Measurements from ENCODE around the gene TSC22D1.
"Not testable (repeated sequence)": the region's sequence is repeated elsewhere in the genome, so short reads cannot be mapped to it uniquely, and the experiment has no call there.

The TSC22D1 gene

GRCh38 chr13:44498969-44499368, 77.2 kb downstream of the TSC22D1 start:
- DNase-seq, result no peak

- no peak for DNase-seq
These were observed 77.6 kb downstream of the TSC22D1 start for GRCh38 chr13:44498502-44498901.

- no peak for DNase-seq
These were observed 78.3 kb downstream of the TSC22D1 start for GRCh38 chr13:44497801-44498200.

- DNase-seq, result no peak
These were observed 82.8 kb downstream of the TSC22D1 start for GRCh38 chr13:44493213-44493812.

- DNase-seq, result no peak
These were observed 86.4 kb downstream of the TSC22D1 start for GRCh38 chr13:44489751-44490150.

GRCh38 chr13:44487989-44488388, 88.1 kb downstream of the TSC22D1 start:
- DNase-seq, result no peak

GRCh38 chr13:44484562-44485138, 91.5 kb downstream of the TSC22D1 start:
- no peak for DNase-seq

- DNase-seq, result no peak
These were observed 101.8 kb downstream of the TSC22D1 start for GRCh38 chr13:44474122-44474910.

- DNase-seq, result no peak
These were observed 104.4 kb downstream of the TSC22D1 start for GRCh38 chr13:44471686-44472085.

- no peak for DNase-seq
These were observed 105.2 kb downstream of the TSC22D1 start for GRCh38 chr13:44470638-44471562.

GRCh38 chr13:44468874-44469273, 107.3 kb downstream of the TSC22D1 start:
- no peak for DNase-seq

- no peak for DNase-seq
These were observed 110.8 kb downstream of the TSC22D1 start for GRCh38 chr13:44465318-44465717.

GRCh38 chr13:44464471-44464870, 111.7 kb downstream of the TSC22D1 start:
- DNase-seq, result no peak

- no peak for DNase-seq
These were observed 112.4 kb downstream of the TSC22D1 start for GRCh38 chr13:44463759-44464158.

GRCh38 chr13:44459674-44460073, 116.5 kb downstream of the TSC22D1 start:
- DNase-seq, result no peak

- DNase-seq, result no peak
These were observed 117.7 kb downstream of the TSC22D1 start for GRCh38 chr13:44458313-44458975.

GRCh38 chr13:44456212-44456611, 119.9 kb downstream of the TSC22D1 start:
- not testable (repeated sequence) for DNase-seq

- DNase-seq, result no peak
These were observed 120.4 kb downstream of the TSC22D1 start for GRCh38 chr13:44455769-44456168.

- DNase-seq, result no peak
These were observed 122.2 kb downstream of the TSC22D1 start for GRCh38 chr13:44453881-44454280.

GRCh38 chr13:44453069-44453468, 123.1 kb downstream of the TSC22D1 start:
- DNase-seq, result no peak

GRCh38 chr13:44452418-44452817, 123.7 kb downstream of the TSC22D1 start:
- DNase-seq, result no peak

GRCh38 chr13:44451651-44452050, 124.5 kb downstream of the TSC22D1 start:
- DNase-seq, result no peak

GRCh38 chr13:44451126-44451525, 125.0 kb downstream of the TSC22D1 start:
- no peak for DNase-seq
